22Rv1 (cell line): ENCODE results near the gene PTMA.

ENCODE experiments used
- CTCF ChIP-seq: fragments of 450-650 bp; IDR thresholded peaks from 2 replicates; pipeline ENCODE4 v1.5.1; 2017; ENCODE audit warnings: mild to moderate bottlenecking
- ZFX ChIP-seq: fragments of 450-650 bp; IDR thresholded peaks from 2 replicates; pipeline ENCODE4 v1.6.1; 2017; ENCODE audit warnings: antibody characterized with exemption, borderline replicate concordance

- TF ChIP-seq CTCF = no peak
- TF ChIP-seq ZFX = no peak
Observed at GRCh38 chr2:231688719-231689118, 19.6 kb upstream of the PTMA start.
